ENCODE results near the gene ADCK1. TPM values are rescaled to one million over a fixed set of nuclear protein-coding genes. Genes with fewer than 3 reads are reported as not detected.

Gene ADCK1
- total RNA-seq, 1 experiment from 2014 or later = 12.2 TPM

GRCh38 chr14:77889971-77890442 is 90.1 kb downstream of the ADCK1 start:
- Histone ChIP-seq H3K79me1 (ENCODE audit: insufficient read depth, low read depth, low read length, poor library complexity, severe bottlenecking) (no peaks in the 10 kb centered on the region), H3K9ac (ENCODE audit: extremely low read depth, insufficient read length, low read length) (no peak overlapping the region), H2BK5ac (ENCODE audit: insufficient read length, low read length) (no peak overlapping the region), H4K20me1 (ENCODE audit: control insufficient read depth, insufficient read depth, insufficient read length) (no peaks in the 10 kb centered on the region), H3K27ac (ENCODE audit: insufficient read length, low read depth, low read length) (no peak overlapping the region), H2BK12ac (ENCODE audit: insufficient read length, low read depth, low read length) (no peak overlapping the region), H3K18ac (ENCODE audit: insufficient read length, low read depth, low read length) (no peak overlapping the region), H3K23me2 (ENCODE audit: insufficient read length, low read depth, low read length, poor library complexity, severe bottlenecking) (no peaks in the 10 kb centered on the region), H3K4me1 (ENCODE audit: insufficient read depth, low read length) (no peaks in the 10 kb centered on the region), H3K56ac (ENCODE audit: insufficient read length, low read depth, low read length) (no peak overlapping the region), H4K91ac (ENCODE audit: insufficient read length, low read depth, low read length) (no peak overlapping the region), H2AK5ac (ENCODE audit: insufficient read length, low read length) (no peak overlapping the region), H3K14ac (ENCODE audit: insufficient read depth, low read length) (no peak overlapping the region), H3T11ph (ENCODE audit: low read length) (no peak overlapping the region), H2BK15ac (ENCODE audit: low read depth, low read length) (no peak overlapping the region), H2BK20ac (ENCODE audit: low read depth, low read length, poor library complexity, severe bottlenecking) (no peak overlapping the region), H3K23ac (ENCODE audit: insufficient read length, low read depth, low read length) (no peak overlapping the region), H2BK120ac (ENCODE audit: low read depth, low read length, poor library complexity, severe bottlenecking) (no peak overlapping the region), H3K27me3 (ENCODE audit: insufficient read depth, low read length) (no peaks in the 10 kb centered on the region), H3K79me2 (ENCODE audit: insufficient read depth, low read length) (no peaks in the 10 kb centered on the region), H4K5ac (ENCODE audit: insufficient read length, low read depth, low read length) (no peak overlapping the region), H2AFZ (ENCODE audit: low read length) (no peak overlapping the region), H3K9me3 (ENCODE audit: control insufficient read depth, low read depth, low read length) (no peaks in the 10 kb centered on the region), H4K8ac (replicated peaks; ENCODE audit: insufficient read length, low read depth, low read length) (no peak overlapping the region), H3K4ac (ENCODE audit: low read depth, low read length) (no peak overlapping the region), H3K4me2 (ENCODE audit: insufficient read depth, insufficient read length, low read length) (no peak overlapping the region)
- Mint-ChIP-seq H3K4me3 (no peak overlapping the region), H3K9me3 (no peaks in the 10 kb centered on the region; a peak in 1 of 5 replicates), H3K4me1 (no peaks in the 10 kb centered on the region), H3K27me3 (ENCODE audit: low read depth) (no peaks in the 10 kb centered on the region), H3K27ac (no peak overlapping the region), H3K36me3 (ENCODE audit: insufficient read depth in 1 of 3, low read depth in 3 of 3) (peaks cover 7 to 15% (median 14%) of the 10 kb centered on the region in 3 experiments)
- DNase-seq = no peak
- WGBS (ENCODE audit: extremely low coverage, insufficient read length, low lambda C conversion rate) = no CpG with 5 or more reads among the region's 3 CpGs
- no peak for TF ChIP-seq CTCF (conservative IDR thresholded peaks at IDR 0.05)
